SK-N-MC (cell line): ENCODE data around the gene GATC.
A peak's percentile ranks its signal among the peaks of the same experiment; 100 is the strongest.

ENCODE experiments used
- DNase-seq: peaks from one replicate; pipeline ENCODE4 v3.0.0-alpha.2; 2011; ENCODE audit warnings: low read depth, low spot score
- H3K27ac ChIP-seq: fragments of 200-600 bp; sonication (generic); 2 replicates; pipeline ENCODE4 v1.5.1; 2016; ENCODE audit warnings: mixed run types
- H3K36me3 ChIP-seq: fragments of 200-600 bp; sonication (generic); 2 replicates; pipeline ENCODE4 v1.6.1; 2017; ENCODE audit warnings: antibody characterized with exemption, low read length, mixed read lengths; ENCODE audit not compliant: insufficient read depth
- H3K4me3 ChIP-seq: fragments of 200-600 bp; sonication (generic); 2 replicates; pipeline ENCODE4 v1.5.1; 2016
- H3K9ac ChIP-seq: fragments of 200-600 bp; sonication (generic); 2 replicates; pipeline ENCODE4 v1.8.0; 2017; ENCODE audit warnings: mixed run types, mixed read lengths; ENCODE audit not compliant: insufficient read length
- H3K9me3 ChIP-seq: fragments of 200-600 bp; sonication (generic); 2 replicates; pipeline ENCODE4 v1.6.1; 2017; ENCODE audit warnings: low read depth, mild to moderate bottlenecking, antibody characterized with exemption, low read length, moderate library complexity, mixed read lengths
- EZH2 ChIP-seq: fragments of 200-600 bp; sonication (generic); IDR thresholded peaks from one replicate; pipeline ENCODE4 v1.6.1; 2017; ENCODE audit warnings: antibody characterized with exemption
- FOXP2 ChIP-seq: optimal IDR thresholded peaks from 2 replicates; pipeline ENCODE3; 2011; ENCODE audit warnings: mild to moderate bottlenecking, moderate library complexity; ENCODE audit not compliant: insufficient read depth; ENCODE audit errors: extremely low read length, control extremely low read depth
- POLR2AphosphoS5 ChIP-seq: IDR thresholded peaks from 2 replicates; pipeline ENCODE4 v1.6.1; 2012; ENCODE audit warnings: mild to moderate bottlenecking, low read depth, low read length, borderline replicate concordance

Gene GATC

GRCh38 chr12:120472521-120472920 is 26.3 kb downstream of the GATC start:
- Histone ChIP-seq H3K9me3 (no peaks in the 10 kb centered on the region), H3K27ac (no peak overlapping the region), H3K36me3 (peaks cover 4% of the 10 kb centered on the region; the same call in 1 of the 2 replicates), H3K9ac (peak overlapping the region; percentile 28), H3K4me3 (no peak overlapping the region)
- no peak for TF ChIP-seq FOXP2
- no peak for TF ChIP-seq POLR2AphosphoS5
- TF ChIP-seq EZH2 = no peak
- DNase-seq = no peak

DNA sequence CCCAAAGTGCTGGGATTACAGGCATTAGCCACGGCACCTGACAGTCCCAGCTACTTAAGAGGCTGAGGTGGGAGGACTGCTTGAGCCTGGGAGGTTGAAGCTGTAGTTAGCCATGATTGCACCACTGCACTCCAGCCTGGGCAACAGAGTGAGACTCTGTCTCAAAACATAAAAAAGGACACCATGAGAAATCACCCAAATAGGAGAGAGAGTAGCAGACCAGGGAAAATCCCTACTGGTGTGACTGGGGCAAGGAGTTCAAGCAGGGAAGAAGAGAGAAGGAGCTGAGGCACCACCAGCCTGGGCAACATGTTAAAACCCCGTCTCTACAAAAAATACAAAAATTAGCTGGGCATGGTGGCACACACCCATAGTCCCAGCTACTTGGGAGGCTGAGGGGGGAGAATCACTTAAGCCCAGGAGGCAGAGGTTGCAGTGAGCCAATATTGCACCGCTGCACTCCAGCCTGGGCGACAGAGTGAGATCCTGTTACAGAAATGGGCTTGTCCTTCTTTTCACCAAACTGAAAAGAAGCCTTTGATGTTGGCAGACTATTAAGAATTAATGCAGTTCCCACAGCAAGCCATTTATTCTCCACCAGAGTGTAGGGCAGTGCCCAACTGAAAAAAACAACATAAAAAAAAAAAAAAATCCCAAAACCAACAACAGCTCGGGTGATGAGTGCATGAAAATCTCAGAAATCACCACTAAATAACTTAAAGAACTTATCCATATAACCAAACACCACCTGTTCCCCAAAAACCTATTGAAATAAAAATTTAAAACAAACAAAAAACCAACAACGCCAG is 27.8 kb downstream of the GATC start:
- Histone ChIP-seq H3K36me3 (no peaks in the 10 kb centered on the region), H3K9ac (no peak overlapping the region), H3K9me3 (no peaks in the 10 kb centered on the region), H3K27ac (no peak overlapping the region), H3K4me3 (no peak overlapping the region)
- TF ChIP-seq POLR2AphosphoS5 = no peak
- no peak for TF ChIP-seq FOXP2
- no peak for TF ChIP-seq EZH2
- DNase-seq = no peak

DNA sequence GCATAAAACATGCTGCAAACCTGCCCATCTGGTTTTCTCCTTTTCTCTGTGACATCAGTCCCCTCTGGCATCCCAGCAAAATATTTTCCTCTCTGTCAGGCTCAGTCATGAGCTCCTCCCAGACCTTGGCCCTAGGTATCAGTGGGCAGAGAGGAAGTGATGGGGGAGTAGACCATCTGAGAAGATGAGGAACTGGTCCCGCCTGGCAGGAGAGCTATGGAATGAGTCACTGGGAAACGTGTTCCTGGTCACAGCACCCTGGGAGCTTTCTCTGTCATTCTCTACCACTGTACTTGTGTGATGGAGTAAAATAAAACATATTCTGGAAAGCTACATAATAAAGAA is 28.3 kb downstream of the GATC start:
- H3K36me3 ChIP-seq = no peaks in the 10 kb centered on the region
- DNase-seq = no peak
- no peak for TF ChIP-seq EZH2
- no peak for TF ChIP-seq POLR2AphosphoS5
- no peak for TF ChIP-seq FOXP2
- H3K9ac ChIP-seq = no peak overlapping the region
- no peaks in the 10 kb centered on the region for H3K9me3 ChIP-seq
- H3K27ac ChIP-seq = no peak overlapping the region
- H3K4me3 ChIP-seq = no peak overlapping the region

- 0 out of 2 replicates have a peak overlapping the region, but pooled peaks have one; percentile 45 for H3K27ac ChIP-seq
- no peak for DNase-seq
These were observed 29.4 kb downstream of the GATC start for GRCh38 chr12:120475643-120476042.

GRCh38 chr12:120479458-120479857 is 33.2 kb downstream of the GATC start:
- no peak for DNase-seq
- Histone ChIP-seq H3K4me3 (no peak overlapping the region), H3K9me3 (no peaks in the 10 kb centered on the region), H3K9ac (no peak overlapping the region), H3K36me3 (no peaks in the 10 kb centered on the region), H3K27ac (no peak overlapping the region)
- TF ChIP-seq POLR2AphosphoS5 (no peak), FOXP2 (no peak), EZH2 (no peak)

More at GRCh38 chr12:120475643-120476042, 29.4 kb downstream of the GATC start:
- no peaks in the 10 kb centered on the region for H3K36me3 ChIP-seq
- H3K9me3 ChIP-seq = no peaks in the 10 kb centered on the region
- H3K9ac ChIP-seq = no peak overlapping the region
- H3K4me3 ChIP-seq = no peak overlapping the region
- TF ChIP-seq POLR2AphosphoS5 (no peak), EZH2 (no peak), FOXP2 (no peak)

GRCh38 chr12:120480211-120480610 is 34.0 kb downstream of the GATC start:
- Histone ChIP-seq H3K9ac (no peak overlapping the region), H3K4me3 (no peak overlapping the region), H3K36me3 (no peaks in the 10 kb centered on the region), H3K27ac (no peak overlapping the region), H3K9me3 (no peaks in the 10 kb centered on the region)
- TF ChIP-seq POLR2AphosphoS5 (no peak), FOXP2 (no peak), EZH2 (no peak)
- DNase-seq = no peak

- no peak overlapping the region for H3K4me3 ChIP-seq
- DNase-seq = no peak
- no peaks in the 10 kb centered on the region for H3K9me3 ChIP-seq
- H3K9ac ChIP-seq = no peak overlapping the region
- H3K27ac ChIP-seq = no peak overlapping the region
- TF ChIP-seq FOXP2 (no peak), EZH2 (no peak), POLR2AphosphoS5 (no peak)
- H3K36me3 ChIP-seq = no peaks in the 10 kb centered on the region
These were observed 35.0 kb downstream of the GATC start for GRCh38 chr12:120481022-120481767.

DNA sequence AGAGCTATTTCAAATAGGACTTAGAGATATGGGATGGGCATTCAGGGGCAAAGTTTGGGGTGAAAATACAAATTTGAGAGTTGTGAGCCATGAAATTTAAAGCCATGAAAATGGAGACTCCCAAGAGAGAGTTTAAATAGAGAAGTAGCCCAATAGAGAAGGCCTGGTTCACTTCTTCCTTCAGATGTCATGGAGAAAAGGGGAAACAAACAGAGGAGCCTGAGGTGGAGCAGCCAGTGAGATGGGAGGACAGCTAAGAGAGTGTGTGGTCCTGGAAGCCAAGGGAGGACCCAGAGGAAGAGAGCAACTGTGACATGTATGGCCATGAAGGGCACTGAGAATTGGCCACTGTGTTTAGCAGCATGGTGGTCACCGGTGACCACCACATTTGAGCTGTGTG is 37.4 kb downstream of the GATC start:
- TF ChIP-seq EZH2 (no peak), POLR2AphosphoS5 (no peak), FOXP2 (no peak)
- H3K4me3 ChIP-seq = no peak overlapping the region
- H3K9ac ChIP-seq = no peak overlapping the region
- no peak overlapping the region for H3K27ac ChIP-seq
- DNase-seq = no peak
- H3K9me3 ChIP-seq = no peaks in the 10 kb centered on the region
- H3K36me3 ChIP-seq = no peaks in the 10 kb centered on the region
